Stimulated activated CD8-positive, alpha-beta memory T cell treated with anti-CD3 and anti-CD28 coated beads, Interleukin-4, amount 100 ng/mL, for 1 hour (primary cell): ENCODE data around the gene ARHGAP21.
"Not testable (repeated sequence)": the region's sequence is repeated elsewhere in the genome, so short reads cannot be mapped to it uniquely, and the experiment has no call there.

ENCODE experiments used
- DNase-seq, 2 donors: peaks; one replicate each; pipeline ENCODE4 v3.0.0-alpha.2; 2020; ENCODE audit warnings: low read depth in 2 of 2, low spot score in 1 of 2

The ARHGAP21 gene

GRCh38 chr10:24642921-24643678 lies 80.6 kb downstream of the ARHGAP21 start:
- DNase-seq = no peak

GRCh38 chr10:24639124-24639523 lies 84.6 kb downstream of the ARHGAP21 start:
- DNase-seq = no peak

GRCh38 chr10:24625778-24626177 lies 97.9 kb downstream of the ARHGAP21 start:
- DNase-seq = no peak

DNA sequence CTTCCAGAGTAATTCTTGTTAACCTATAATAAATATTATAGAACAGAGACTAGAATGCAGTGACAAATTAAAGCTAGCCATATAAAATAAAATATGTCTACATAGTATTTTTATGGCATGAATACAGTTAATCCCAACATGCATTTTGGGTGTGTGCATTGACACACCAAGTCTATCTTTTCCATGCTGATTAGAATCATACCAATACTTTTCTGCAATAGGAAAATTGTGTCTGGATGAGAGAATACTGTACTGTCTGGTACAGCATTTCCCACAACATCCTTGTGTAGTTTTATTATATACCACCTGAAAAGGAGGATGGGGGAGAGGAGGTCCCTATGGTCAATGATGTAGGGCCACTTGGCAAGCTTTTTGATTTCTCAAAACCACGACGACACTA lies 100.3 kb downstream of the ARHGAP21 start:
- no peak for DNase-seq

DNA sequence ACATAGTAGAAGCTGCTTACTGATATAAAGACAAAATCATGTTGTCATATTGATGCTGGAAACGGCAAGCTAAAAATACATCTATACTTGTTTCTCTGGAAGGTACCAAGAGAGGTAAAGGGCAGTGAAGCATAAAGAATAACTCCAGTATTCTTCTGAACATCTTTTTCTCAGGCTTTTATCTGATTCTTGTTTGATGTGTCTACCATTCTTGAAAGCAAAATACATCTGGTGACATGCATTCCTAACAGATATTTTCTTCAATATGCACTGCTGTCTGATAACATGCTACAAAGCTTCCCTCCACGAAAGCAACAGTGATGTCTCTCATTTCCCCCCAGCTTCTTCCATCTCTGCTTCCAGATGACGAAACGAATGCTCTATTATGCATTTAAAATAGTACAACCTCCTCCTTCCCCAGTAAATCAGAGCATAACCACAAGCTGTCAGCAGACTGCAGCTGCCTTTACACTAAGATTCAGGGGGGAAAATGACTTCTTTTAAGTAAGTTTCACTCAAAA lies 100.8 kb downstream of the ARHGAP21 start:
- DNase-seq = no peak

- DNase-seq = not testable (repeated sequence)
Observed at GRCh38 chr10:24621035-24621795, 102.5 kb downstream of the ARHGAP21 start.

DNA sequence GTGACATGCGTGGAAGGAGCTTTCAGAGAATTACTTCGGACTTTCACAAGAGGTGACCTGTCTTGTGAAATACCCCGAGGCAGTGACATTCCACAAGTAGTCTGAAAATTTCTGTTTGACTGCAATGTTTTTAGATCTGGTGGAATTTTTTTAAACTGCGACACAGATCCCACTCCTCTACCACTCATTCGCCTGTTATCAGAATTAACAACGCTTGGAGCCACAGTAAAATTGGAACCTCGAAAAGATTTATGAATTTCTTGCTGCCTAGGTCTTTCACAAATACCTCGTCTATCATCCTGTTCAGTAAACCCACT lies 103.7 kb downstream of the ARHGAP21 start:
- not testable (repeated sequence) for DNase-seq

DNA sequence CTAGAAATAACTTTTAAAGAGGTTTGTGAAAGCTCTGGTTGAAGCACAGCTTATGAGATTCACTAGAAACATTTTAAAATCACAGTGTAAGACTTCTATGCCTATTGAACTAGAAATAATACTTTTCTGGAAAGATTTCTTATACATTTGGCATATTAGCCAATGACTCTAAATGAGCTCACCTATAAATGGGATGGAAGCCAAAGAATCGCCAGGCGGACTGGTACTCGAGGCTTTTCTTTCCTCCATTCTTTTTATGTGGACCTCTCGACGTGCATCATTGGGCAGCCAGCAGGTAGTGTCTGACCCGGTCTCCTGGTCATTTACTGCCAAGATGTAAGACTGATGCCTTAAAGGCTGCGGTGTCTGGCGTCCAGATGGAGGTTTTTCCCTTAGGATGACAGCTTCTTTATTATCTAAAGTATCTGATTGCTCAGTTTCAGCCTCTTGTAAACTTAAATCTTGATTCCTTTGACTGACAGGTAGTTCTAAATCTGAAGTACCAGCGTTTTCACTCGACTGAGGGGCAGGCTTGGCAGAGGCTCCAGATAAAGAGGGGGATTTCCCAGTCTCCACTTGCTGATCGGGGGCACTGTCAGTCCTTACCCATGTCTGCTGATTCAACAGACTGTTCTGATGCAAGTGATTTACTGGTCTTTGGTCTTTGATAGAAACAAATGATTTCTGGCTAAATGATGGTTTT lies 104.2 kb downstream of the ARHGAP21 start:
- not testable (repeated sequence) for DNase-seq

GRCh38 chr10:24618401-24618800 lies 105.3 kb downstream of the ARHGAP21 start:
- no peak for DNase-seq

- no peak for DNase-seq
Observed at GRCh38 chr10:24617771-24618396, 105.8 kb downstream of the ARHGAP21 start.

GRCh38 chr10:24616536-24616935 lies 107.2 kb downstream of the ARHGAP21 start:
- no peak for DNase-seq

DNA sequence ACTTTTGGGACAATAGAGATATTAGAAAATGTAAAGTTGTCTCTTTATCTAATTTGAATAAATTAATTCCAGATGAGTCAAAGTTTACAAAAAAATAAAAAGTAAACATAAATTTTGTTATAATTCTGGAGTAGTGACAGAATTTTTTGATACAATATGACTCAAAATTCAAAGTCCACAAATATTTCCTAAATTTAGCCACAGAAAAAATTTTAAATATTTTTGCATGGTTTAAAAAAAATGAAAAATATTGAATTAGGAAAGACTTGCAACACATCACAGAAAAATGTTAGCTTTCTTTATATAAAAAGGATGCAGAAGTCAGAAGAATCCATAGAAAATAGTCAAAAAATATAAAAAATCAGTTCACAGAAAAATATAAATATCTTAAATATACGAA lies 117.7 kb downstream of the ARHGAP21 start:
- DNase-seq = no peak

- DNase-seq = no peak
Observed at GRCh38 chr10:24605141-24605540, 118.5 kb downstream of the ARHGAP21 start.

GRCh38 chr10:24603333-24603732 lies 120.4 kb downstream of the ARHGAP21 start:
- no peak for DNase-seq

DNA sequence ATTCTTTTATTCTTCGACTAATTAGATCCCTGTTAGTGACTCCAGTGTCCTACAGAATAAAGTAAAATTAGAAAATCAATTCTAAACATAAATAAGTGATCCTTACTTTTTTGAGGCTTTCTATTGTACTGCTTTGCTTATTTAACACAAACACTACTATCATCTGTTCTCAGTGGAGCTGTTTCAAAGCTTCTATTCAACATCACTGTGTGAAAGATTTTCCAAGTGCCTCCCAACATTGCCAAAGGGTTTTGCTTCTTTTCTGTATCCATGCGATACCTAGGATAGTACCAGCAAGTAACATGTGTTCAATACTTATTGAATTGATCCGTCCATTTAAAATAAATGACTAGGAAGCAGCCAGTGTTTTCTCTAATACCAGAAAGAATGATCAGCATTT lies 125.7 kb downstream of the ARHGAP21 start:
- DNase-seq = no peak

GRCh38 chr10:24597426-24597825 lies 126.3 kb downstream of the ARHGAP21 start:
- DNase-seq = no peak

DNA sequence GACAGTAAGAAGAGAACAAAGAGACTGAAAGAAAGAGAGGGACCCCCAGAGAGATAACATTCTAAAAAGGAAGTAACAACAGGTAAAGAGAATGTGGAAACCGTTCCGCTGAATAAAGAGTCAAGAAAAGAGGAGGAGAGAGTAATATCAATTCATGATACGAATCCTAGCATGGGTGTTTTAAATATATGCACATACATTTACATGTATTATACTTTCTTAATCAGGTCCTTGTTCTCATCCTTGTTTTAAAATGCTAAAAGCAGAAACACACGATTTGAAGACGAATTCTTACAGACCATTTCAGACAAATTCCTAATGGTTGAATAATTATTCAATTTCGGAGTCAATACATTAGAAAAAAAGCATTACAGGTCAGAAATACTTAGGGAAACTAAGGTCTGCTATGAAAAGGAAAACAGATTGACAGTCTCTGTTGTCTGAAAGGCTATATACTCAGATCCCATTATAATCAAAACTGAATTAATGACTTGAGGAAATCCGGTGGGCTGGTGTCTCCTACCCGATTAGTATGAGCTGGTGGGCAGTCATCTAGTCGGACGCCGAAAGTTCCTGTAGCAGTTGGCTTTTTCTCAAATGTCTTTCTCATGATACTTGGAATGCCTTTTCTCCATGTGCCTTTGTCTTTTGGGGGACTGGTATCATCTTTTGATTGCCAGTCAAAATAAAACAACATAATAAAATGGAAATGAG lies 127.3 kb downstream of the ARHGAP21 start:
- no peak for DNase-seq

GRCh38 chr10:24590697-24591457 lies 132.8 kb downstream of the ARHGAP21 start:
- no peak for DNase-seq

DNA sequence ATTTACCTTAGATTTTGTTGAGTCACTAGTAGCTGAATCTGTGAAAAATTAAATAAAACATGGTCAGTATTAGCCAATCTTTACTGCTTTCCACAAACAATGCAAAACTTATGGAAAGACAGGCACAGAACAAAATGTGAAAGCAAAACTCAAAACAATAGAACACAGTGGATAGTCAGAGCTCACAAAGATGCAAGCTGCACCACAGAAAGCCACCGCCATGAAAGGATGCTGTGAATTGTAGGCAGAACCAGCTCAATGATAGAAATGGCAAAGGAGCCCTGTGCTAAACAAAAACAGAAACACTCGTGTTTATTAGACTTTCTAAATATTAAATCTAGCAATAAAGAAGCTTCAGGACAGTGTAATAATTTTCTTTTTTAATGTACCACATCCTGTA lies 134.4 kb downstream of the ARHGAP21 start:
- DNase-seq = no peak

- DNase-seq = no peak
Observed at GRCh38 chr10:24579906-24580305, 143.8 kb downstream of the ARHGAP21 start.
